B cell (primary cell): Measurements from ENCODE around the gene AMER3.

Experiments used
- CTCF ChIP-seq: fragments of 200-600 bp; IDR thresholded peaks from one replicate; pipeline ENCODE4 v1.8.0; 2022; ENCODE audit warnings: antibody characterized with exemption, mild to moderate bottlenecking
- EZH2 ChIP-seq: IDR thresholded peaks from 2 replicates; pipeline ENCODE4 v1.6.1; 2012; ENCODE audit warnings: borderline replicate concordance, low read depth, mild to moderate bottlenecking, moderate library complexity, low read length; ENCODE audit not compliant: insufficient read depth, poor library complexity, severe bottlenecking

- no peak for TF ChIP-seq CTCF
- no peak for TF ChIP-seq EZH2
These were observed 14.7 kb upstream of the AMER3 start for GRCh38 chr2:130740671-130741070.
